Daoy (cell line): ENCODE results near the gene CTCF. TPM values are rescaled to one million over a fixed set of nuclear protein-coding genes. Genes with fewer than 3 reads are reported as not detected.

Experiments
- DNase-seq: peaks from one replicate; pipeline ENCODE4 v3.0.0-alpha.2; 2015; ENCODE audit warnings: low read depth
- total RNA-seq: library from RNA; depleted of rRNA; stranded (reverse); fragments of >200 nt; shearing (Covaris generic); gene quantifications from 2 replicates; pipeline ENCODE4 v1.2.3, GENCODE V29; 2014

CTCF gene
- total RNA-seq, 1 experiment from 2014 or later: 30.8 TPM

DNA sequence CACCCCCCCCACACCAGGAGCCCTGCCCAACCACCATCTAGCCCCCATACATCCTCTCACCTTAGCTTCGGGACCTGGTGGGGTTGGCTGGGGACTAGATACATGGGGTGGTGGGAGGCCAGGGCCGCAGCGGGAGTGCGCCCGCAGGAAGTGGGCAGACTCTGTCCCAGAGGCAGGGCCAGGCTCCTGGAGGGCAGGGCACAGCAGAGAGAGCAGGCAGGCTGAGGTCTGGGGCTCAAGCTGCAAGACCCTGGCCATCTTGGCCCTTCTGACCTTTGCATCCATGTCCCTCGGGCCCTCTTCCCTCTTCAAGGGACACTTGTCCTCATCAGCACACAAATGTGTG lies 101.5 kb downstream of the CTCF start:
- no peak for DNase-seq

DNA sequence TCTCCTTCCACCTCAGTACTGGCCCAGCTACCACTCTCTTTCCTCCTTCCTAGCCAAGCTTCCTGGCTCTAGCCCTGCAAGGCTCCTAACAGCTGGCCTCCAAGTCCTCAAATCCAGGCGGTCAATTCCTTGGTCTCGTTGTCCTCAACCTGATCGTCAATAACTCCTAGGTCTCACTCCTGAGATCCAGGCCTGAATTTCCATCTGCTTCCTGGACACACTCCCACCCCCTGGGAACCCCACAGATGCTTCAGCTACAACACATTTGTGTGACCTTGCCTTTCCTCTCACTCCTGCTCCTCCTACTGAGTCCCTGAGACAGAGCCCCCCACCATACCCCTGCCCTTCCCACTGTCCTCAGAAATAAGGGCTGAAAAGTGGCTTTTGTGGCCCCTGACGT lies 101.9 kb downstream of the CTCF start:
- DNase-seq: no peak

DNA sequence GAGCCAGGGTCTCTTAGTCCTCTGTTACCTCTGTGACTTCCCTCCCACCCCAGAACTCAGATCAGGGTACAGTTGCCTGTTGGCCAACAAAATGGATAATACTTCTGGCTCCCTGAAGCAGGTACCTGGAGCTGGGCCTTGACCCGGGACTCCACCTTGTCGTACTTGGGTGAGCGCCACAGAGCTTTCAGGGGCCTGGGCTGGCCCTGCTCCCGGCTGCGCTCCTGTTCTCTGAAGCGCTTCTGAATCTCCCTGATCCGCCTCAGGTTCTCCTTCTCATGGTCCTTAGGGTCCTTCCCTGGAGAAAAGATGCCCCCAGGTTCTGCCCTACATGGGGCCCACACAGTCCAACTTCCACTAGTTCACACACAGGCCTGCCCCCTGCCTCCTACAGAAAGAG lies 102.5 kb downstream of the CTCF start:
- no peak for DNase-seq

DNA sequence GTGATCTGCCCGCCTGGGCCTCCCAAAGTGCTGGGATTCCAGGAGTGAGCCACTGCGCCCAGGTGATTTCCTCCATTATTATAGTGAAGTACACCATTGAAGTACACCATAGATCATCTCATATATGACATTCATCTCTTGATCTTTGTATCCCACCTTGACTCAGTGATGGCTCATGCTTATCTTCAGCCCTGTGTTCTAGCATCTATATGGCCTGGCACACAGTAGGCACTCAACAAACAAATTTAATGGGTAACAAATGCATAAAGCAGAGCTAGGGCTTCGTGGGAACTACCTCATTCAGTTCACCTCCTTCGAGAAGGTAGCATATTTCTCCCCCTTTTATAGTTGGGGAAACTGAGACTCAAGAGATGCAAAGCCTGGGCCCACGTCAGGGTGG lies 103.3 kb downstream of the CTCF start:
- no peak for DNase-seq

DNA sequence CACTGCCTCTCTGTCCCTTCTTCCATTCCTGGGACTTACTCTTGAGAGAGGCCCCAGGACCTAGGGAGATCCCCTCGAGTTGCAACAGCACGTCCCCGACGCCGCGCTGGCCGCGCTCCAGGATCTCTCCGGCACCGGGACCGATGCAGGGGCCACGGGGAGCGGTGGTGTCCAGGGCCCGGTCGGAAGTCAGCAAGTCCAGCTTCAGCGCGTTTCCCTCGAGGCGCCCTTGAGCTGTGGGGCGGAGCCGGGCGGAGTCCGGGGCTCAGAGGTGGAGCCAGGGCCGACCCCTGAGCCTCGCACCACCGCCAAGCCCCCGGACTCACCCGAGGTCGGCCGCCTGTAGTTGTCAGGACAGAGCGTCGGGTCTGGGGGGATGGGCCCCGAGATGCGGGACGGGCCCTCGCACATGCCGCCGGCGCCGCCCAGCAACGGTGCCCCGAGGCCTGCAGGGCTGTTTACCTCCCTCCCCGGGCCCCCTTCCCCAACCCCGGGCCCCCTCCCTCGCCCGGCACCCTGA lies 103.8 kb downstream of the CTCF start:
- DNase-seq: no peak

DNA sequence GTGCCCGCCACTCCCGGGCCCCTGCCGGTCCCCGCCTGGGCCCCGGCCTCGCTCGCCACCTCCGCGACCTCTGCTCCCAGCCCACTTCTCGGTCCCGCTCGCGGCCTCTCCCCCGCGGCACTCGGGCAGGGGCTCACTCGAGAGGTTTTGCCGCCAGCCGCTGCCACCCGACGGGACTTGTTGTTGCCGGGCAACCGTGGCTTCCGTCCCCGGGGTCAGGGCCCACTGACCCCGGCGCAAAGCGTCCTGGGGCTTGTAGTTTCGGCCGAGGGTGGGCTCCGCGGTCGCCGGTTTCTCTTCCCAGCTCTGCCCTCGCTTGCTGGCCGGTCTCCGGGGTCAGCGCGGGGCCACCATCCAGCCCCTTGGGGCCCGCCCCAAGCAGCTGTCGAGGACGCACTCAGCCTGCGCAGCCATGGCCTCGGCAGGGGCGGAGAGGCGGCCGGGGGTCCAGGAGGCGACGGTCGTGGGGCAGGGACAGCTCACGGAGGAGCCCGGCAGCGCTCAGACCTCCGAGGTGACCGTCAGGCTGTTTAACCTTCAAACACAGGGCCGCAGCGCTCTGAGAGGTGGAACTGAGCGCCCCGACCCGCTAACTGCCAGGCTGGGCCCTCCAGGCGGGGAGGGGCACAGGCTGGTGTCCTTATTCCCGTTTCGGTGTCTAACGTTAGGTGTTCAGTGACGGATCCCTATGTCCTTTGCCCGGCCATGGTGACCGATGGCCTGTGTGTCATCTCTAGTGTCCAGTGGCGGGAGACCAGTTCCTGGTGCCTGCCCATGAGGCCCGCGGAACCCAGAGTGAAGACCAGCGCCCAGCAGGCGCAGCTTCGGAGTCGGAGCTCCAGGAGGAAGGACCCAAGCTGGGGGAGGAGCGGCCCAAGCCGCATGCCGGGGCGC lies 104.5 kb downstream of the CTCF start, which contains the start of the genes C16orf86 and ENKD1:
TSS of gene C16orf86 (plus strand) at position 256 of the 894 bp plus-strand sequence. CDS start at position 413, 157 bp downstream.
TSS of gene ENKD1 (minus strand) at position 192 of the 894 bp plus-strand sequence. CDS start 308 bp downstream, outside the sequence.
- peak; percentile 77 for DNase-seq

DNA sequence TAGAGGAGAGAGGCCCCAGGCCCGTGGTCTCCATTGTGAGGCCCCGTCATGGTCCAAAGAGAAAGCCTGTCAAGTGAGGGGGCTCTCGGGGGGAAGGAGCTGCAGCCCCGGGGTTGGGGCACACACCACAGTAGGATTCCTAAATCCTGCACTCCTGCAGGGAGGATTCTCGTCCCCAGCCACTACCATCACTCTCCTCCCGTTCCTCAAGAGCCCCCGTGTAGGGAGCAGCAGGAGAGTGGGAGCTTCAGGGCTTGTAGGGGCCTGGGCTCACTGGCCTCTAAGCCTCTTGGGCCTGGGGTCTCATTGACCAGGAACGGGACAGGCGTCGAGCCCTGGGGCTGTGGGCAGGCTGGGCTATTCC lies 105.1 kb downstream of the CTCF start:
- DNase-seq: no peak

DNA sequence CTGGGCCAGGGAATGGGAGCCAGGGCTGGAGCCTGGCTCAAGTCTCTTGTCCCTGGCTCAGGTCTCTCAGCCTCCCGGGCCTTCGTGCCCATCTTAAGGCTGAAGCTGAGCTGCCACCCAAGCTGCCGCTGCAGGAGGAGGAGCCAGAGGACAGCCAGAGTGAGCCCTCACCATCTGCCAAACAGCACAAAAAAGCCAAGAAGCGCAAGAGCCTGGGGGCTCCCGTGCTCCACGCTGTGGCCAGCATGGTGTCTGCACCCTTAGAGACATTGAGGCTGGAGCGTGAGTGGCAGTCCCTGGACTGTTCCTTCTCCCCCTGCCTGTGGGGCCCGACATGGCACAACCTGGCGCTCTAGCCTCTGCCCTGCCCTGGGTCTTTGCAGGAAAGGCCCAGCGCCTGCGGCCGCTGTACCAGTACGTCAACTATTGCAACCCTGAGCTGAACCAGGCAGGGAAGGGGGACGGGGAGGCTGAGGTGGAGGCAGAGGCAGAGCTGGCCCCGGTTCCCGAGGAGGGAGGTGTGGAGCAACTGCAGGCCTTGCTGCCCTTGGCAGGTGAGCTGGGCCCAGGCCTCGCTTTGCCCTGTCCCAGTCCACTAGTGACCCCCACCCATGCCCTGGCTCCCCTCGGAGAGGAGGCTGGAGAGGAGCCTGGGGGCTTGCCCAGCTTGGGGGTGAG lies 105.6 kb downstream of the CTCF start:
- DNase-seq: peak; percentile 84

DNA sequence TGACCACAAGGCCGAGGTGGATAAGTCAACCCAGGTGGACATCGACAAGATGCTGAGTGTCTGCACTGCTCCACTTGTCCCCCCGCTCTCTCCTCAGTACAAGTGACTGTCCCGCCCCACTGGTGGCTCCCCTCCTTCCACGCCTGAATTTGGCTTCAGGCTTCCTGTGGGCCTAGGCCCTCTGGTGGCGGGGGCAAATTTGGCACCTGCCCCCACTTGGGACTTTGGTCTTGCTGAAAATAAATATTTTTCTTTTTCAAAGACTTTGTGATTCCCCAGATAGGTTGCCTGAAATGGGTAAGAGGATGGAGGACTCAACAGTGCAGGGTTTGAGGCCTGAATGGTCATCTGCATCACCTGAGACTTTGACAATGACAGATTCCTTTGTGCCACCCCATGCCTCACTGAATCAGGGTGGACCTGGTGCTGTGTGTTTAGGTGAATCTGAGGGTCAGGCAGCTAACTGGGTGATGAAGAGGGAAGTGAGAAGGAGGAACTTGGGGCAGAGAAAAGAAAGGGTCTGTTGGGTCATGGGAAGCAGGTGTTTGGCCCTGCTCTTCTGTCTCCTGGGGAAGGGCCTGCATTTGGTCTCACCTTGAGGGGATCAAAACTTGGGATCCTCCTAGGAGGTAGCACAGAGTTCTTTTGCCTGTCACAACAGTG lies 106.3 kb downstream of the CTCF start:
- no peak for DNase-seq

DNA sequence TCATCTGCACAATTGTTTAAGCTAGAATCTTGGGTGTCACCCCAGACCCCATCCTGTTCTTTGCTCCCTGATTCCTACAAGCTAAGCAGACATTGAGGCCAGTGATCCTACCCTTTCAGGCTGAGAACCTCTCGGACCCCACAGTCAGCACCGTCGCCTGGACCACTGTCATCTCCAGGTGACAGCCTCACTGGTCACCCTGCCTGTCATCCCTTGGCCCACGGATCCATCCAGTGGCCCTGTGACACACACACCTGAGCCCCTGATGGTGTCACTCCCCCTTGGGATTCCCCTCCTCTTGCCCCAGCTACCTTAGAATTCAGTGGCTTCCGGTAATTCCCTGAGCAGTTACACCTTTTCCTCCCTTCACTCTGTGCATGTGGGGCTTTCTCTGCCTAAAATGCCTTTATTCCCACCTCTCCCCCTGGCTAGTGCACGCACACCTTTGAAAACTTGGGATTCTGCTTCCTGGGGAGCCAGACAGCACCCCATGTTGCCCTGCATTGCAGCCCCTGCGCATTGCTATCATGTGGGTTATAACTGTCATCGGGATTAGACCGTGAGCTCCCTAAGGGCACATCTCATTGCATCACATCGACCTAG lies 107.3 kb downstream of the CTCF start:
- no peak for DNase-seq

DNA sequence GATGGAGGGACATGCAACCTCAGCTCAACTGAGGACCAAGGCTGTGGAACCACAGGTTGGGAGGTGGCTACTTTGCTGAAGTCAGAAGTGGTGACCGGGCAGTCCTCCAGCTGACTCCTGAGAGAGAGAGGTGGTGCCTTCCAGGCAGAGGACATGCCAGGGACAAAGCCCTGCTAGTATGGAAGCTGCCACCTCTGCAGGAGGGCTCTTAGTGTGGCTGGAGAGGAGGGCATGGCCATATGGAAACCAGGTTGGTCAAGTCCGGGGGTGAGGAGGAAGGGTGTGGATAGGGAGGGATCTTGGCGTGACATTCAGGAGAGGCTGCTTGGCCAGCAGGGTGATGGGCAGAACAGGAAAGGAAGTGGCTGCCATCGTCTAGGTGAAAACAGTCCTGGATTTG lies 110.0 kb downstream of the CTCF start:
- DNase-seq: no peak

DNA sequence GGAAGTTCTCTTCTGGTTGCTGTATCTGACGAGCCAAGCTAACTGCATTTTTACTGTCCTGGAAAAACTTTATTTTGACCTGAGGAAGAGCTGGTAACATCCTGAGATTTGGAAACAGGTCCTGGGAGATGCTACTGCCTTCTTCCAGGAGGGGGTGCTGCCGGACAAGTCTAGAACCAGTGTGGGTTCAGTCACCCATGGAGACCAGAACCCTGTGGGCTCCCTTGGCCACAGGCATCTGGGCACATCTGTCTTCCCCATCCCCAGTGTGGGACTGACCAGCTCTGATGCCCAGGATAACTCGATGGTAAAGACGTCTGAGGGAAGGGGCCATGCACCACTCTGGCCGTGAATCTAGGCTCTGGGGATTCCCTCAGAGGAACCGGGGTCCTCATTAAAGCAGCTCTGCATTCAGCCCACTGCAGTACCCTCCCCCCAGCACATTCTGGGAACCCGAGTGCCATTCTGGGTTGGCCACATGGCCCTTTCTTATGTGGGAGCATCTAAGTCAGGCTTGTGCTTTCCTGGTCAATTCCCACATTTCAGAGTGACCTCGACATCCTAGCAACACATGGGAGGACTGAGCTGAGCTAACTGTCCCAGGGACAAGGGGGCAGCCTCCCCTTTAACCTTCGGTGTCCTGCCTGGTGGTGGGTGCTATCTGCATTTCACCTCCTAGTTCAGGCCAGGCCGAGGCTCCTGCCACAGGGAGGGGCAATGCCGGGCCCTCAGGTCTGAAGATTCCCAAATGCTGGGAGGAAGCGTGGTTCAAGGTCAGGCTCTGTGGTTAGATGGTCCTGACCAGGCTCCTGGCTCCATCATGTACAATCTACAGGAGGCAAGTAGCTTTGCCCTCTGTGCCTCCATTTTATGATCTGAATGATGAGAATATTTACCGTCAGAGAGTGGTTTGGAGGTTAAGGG lies 110.7 kb downstream of the CTCF start:
- DNase-seq: peak; percentile 65

DNA sequence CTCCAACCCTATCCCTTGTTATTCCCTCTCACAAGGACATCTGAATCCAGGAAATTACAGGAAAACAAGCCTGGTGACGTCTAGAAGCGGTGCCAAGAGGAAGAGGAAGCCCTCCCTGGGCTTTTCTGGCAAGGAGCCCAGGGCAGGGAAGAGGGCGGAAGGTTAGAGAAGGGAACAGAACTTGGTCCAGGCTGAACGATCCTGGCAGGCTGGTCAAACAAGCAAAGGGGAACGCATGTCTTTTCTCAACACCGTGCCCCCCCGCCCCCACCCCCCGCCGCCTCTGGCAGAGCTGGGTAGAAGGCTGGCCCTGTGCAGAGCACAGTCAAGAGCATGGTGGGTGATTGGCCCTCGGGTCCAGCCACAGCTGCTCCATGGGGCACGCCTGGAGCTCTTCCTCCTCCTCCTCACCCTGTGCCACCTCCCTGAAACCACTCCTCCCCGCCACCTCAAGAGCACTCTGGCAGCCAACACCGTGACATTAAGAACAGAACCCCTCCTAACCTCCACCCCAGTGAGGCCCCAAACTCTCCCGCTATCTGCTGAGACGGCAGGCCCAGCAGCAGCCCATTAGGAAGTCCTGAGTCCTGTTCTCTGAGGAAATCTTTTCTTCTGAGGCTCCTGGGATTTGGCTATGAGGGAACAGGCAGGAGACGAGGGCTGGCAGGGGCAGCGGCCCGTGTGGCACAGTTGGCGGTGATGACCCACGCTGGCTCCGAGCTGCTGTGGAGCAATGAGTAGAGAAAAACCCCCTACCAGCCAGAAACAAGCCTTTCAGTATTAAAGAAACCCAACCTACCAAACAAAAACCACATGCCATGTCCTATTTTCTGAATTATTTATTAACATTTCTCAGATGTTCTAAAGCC lies 111.6 kb downstream of the CTCF start:
- DNase-seq: peak; percentile 52

DNA sequence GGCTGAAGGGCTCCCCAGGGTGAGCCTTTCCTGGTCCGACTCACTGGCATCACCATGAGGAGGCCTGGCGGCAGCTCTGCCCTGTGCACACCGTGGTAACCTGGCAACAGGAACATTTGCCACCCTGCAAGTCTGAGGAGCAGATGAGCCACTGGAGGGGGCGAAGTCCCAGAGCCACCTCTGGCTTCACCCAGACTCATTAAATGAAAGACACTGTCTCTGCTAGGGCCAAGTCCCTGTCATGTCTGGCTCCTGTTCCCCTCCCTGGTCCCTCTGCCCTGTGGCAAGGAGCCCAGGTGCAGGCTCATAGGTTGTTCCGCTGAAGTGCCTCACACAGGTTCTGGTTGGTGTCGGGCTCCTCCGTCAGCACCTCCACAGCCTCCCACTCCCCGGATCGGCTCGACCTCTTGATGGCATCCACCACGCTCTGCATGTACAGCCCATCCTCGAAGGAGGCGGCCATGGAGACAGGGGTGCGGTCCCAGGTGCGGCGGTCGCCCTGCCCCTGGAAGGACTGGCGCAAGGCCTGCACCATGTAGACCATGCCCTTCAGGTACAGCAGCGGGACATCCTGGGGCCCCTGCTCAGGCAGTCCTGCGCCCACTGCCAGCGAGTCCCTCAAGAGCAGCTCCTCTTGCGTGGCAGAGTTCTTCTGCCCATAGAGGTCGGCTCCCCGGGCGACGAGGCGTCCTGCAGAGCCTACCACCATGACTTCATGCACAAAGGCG lies 112.7 kb downstream of the CTCF start:
- DNase-seq: no peak

DNA sequence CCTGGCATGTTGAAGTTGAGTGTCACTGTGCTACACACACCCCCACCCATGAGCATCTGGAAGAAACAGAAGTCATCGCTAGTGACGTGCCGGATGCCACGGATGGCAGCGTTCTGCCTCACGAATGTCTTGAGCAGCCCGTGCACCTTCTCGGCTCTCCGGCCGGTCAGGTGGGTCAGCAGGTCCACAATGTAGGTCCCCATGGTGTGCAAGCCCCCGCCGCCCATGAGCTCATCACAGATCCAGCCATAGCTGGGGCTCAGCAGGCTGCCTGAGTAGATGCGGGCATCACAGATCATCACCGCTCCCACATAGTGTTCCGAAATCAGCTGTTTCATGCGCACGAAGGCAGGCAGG lies 113.2 kb downstream of the CTCF start:
- no peak for DNase-seq

DNA sequence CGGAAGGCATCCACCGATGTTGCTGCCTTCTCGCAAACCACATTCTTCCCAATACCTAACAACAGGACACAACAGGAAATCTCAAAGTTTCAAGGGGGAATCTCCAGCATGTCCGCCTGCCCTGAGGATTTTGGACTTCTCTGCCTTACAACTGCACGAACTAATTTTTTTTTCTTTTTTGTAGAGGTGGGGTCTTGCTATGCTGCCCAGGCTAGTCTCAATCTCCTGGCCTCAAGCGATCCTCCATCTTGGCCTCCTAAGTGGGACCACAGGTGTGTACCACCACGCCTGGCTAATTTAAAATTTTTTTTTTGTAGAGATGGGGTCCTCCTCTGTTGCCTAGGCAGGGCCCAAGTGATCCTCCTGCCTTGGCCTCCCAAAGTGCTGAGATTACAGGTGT lies 113.7 kb downstream of the CTCF start:
- no peak for DNase-seq

DNA sequence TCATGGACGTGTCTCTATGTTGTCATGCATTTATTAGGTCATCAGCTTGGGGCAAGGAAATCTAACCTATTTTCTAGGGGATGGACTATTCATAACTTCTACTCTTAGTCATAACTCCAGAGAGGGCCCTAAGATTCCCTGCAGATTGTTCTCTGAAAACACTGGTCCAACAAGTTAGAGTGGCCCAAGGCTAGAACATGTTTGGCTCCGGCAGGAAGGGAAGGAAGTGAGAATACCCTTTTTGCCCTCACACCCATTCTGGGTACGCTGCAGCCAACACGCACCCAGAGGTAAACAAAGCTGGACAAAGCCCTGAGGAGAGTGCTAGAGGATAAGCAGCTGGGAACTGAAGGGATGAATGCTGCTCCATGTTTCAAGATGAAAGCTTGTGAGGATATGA lies 114.2 kb downstream of the CTCF start:
- no peak for DNase-seq

DNA sequence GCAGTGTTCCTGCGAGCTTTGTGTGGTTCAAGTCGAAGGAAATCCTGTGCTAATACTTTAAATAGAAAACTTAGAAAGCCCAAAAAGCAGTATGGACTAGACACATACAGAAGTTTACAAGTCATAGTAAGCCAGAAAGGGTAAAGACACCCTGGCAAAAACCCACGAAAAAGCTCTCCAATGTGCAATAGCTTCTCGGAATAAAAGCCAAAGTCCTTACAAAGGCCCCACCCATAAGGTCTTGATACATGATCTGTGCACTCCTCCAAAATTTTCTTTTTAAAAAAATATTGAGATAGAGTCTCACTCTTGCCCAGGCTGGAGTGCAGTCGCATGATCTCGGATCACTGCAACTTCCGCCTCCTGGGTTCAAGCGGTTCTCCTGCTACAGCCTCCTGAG lies 114.6 kb downstream of the CTCF start:
- DNase-seq: no peak

DNA sequence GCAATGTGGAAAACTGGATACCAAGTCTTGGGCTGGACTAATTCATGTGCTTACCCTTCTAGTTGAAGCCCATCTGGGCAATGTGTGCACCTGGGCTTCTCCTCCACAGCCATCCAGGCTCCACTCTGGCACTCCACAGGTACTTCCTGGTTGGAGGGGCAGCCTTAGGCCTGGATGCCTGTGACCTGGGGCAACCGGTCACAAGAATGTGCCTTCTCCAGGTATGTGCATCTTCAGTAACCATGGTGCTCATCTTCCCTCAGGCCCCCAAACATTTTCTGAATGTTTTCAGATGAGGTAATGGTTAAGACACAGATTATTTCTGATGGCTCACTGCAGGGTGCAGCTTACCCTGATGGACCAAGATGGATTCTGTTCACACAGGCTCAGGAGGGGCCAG lies 115.4 kb downstream of the CTCF start:
- DNase-seq: no peak
